Measurements from ENCODE around the gene UNC13D.

UNC13D gene

DNA sequence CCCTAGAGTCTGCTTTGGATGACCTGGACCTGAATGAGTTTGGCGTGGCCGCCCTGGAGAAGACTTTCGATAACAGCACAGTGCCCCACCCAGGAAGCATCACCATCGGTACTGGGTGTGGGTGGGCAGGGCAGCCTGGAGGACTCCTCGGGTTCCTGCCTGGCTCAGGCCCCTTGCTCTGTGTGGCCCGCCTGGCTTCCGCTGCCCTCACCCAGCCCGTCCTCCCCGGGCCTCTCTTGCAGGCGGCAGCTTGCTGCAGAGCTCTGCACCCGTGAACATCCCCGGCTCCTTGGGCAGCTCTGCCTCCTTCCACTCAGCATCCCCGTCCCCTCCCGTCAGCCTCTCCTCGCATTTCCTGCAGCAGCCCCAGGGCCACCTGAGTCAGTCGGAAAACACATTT is 24.5 kb downstream of the UNC13D start:
- no CpG with 5 or more reads among the region's 16 CpGs for WGBS (ENCODE audit: extremely low coverage, insufficient coverage, low lambda C conversion rate)
- peaks cover 16% of the 10 kb centered on the region for H3K36me3 ChIP-seq (ENCODE audit: control insufficient read depth, insufficient read depth, low read length)
- H3K4me3 ChIP-seq (ENCODE audit: low read length), result no peak overlapping the region

DNA sequence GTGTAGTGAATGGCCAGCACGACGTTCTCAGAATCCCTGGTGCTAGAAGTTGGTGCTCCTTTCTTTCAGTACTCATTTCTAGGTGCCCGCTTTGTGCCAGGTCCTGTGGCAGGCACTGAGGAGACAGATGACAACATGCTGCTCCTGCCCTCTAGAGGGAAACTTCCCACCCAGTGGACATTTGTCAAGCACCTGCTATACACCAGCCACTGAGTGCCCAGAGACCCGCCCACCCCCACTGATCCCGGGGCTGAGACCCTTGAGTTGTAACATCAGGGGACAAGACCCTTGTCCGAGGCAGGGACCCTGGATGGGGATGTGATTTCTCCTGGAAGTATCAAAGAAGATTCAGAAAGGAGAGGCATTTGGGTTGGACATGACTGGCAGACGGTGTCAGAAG is 25.1 kb downstream of the UNC13D start:
- H3K9ac ChIP-seq (ENCODE audit: low read length), result no peak overlapping the region
- H3K56ac ChIP-seq (ENCODE audit: low read length), result no peak overlapping the region
- no peaks in the 10 kb centered on the region for H3K27me3 ChIP-seq (ENCODE audit: insufficient read depth, low read length, poor library complexity)
- H3K79me2 ChIP-seq (ENCODE audit: control insufficient read depth, insufficient read depth, low read length), result no peaks in the 10 kb centered on the region
- H2BK5ac ChIP-seq (ENCODE audit: low read length), result no peak overlapping the region
- no peaks in the 10 kb centered on the region for H3K4me1 ChIP-seq (ENCODE audit: control insufficient read depth, low read depth, low read length)
- H4K5ac ChIP-seq (ENCODE audit: low read length), result no peak overlapping the region
- no peak overlapping the region for H3K23ac ChIP-seq (ENCODE audit: low read length)
- peaks cover 17% of the 10 kb centered on the region for H3K36me3 ChIP-seq (ENCODE audit: control insufficient read depth, insufficient read depth, low read length)
- no peak overlapping the region for H3K4ac ChIP-seq (ENCODE audit: low read depth, low read length)
- H2AK5ac ChIP-seq (ENCODE audit: low read length), result no peak overlapping the region
- no peak overlapping the region for H3K4me3 ChIP-seq (ENCODE audit: low read length)
- no peak overlapping the region for H2BK15ac ChIP-seq (replicated peaks; ENCODE audit: low read depth)
- H2BK120ac ChIP-seq (ENCODE audit: low read depth, low read length), result no peak overlapping the region
- no CpG with 5 or more reads among the region's 7 CpGs for WGBS (ENCODE audit: extremely low coverage, insufficient coverage, low lambda C conversion rate)
- H3K27ac ChIP-seq (ENCODE audit: low read depth, low read length), result no peak overlapping the region
- no peak for DNase-seq
- H4K8ac ChIP-seq (ENCODE audit: low read depth, low read length), result no peak overlapping the region
- no peaks in the 10 kb centered on the region for H3K79me1 ChIP-seq (ENCODE audit: low read length)
- no peak overlapping the region for H3K18ac ChIP-seq (ENCODE audit: low read length)
- no peak overlapping the region for H3K4me2 ChIP-seq (ENCODE audit: low read length)

More for the DNA sequence above, 24.5 kb downstream of the UNC13D start:
- Histone ChIP-seq H2BK15ac (replicated peaks; ENCODE audit: low read depth) (no peak overlapping the region), H3K4me2 (ENCODE audit: low read length) (no peak overlapping the region), H3K56ac (ENCODE audit: low read length) (no peak overlapping the region), H3K23ac (ENCODE audit: low read length) (no peak overlapping the region), H4K5ac (ENCODE audit: low read length) (no peak overlapping the region), H2BK120ac (ENCODE audit: low read depth, low read length) (no peak overlapping the region), H3K4me1 (ENCODE audit: control insufficient read depth, low read depth, low read length) (no peaks in the 10 kb centered on the region), H2AK5ac (ENCODE audit: low read length) (no peak overlapping the region), H3K27ac (ENCODE audit: low read depth, low read length) (no peak overlapping the region), H4K8ac (ENCODE audit: low read depth, low read length) (no peak overlapping the region), H3K18ac (ENCODE audit: low read length) (no peak overlapping the region), H3K9ac (ENCODE audit: low read length) (no peak overlapping the region), H3K79me2 (ENCODE audit: control insufficient read depth, insufficient read depth, low read length) (no peaks in the 10 kb centered on the region), H3K4ac (ENCODE audit: low read depth, low read length) (no peak overlapping the region), H3K27me3 (ENCODE audit: insufficient read depth, low read length, poor library complexity) (no peaks in the 10 kb centered on the region), H3K79me1 (ENCODE audit: low read length) (no peaks in the 10 kb centered on the region), H2BK5ac (ENCODE audit: low read length) (no peak overlapping the region)
- no peak for DNase-seq

GRCh38 chr17:75818326-75818885 is 25.8 kb downstream of the UNC13D start:
- no peak overlapping the region for H4K8ac ChIP-seq (ENCODE audit: low read depth, low read length)
- H3K18ac ChIP-seq (ENCODE audit: low read length), result no peak overlapping the region
- no peaks in the 10 kb centered on the region for H3K79me2 ChIP-seq (ENCODE audit: control insufficient read depth, insufficient read depth, low read length)
- H3K27ac ChIP-seq (ENCODE audit: low read depth, low read length), result no peak overlapping the region
- no peak overlapping the region for H3K4ac ChIP-seq (ENCODE audit: low read depth, low read length)
- no peak for DNase-seq
- no peak overlapping the region for H3K56ac ChIP-seq (ENCODE audit: low read length)
- no CpG with 5 or more reads among the region's 16 CpGs for WGBS (ENCODE audit: extremely low coverage, insufficient coverage, low lambda C conversion rate)
- no peak overlapping the region for H2BK120ac ChIP-seq (ENCODE audit: low read depth, low read length)
- peaks cover 20% of the 10 kb centered on the region for H3K36me3 ChIP-seq (ENCODE audit: control insufficient read depth, insufficient read depth, low read length)
- no peak overlapping the region for H2BK15ac ChIP-seq (replicated peaks; ENCODE audit: low read depth)
- H3K23ac ChIP-seq (ENCODE audit: low read length), result no peak overlapping the region
- H2BK5ac ChIP-seq (ENCODE audit: low read length), result no peak overlapping the region
- H3K27me3 ChIP-seq (ENCODE audit: insufficient read depth, low read length, poor library complexity), result no peaks in the 10 kb centered on the region
- no peak overlapping the region for H3K4me2 ChIP-seq (ENCODE audit: low read length)
- H3K9ac ChIP-seq (ENCODE audit: low read length), result no peak overlapping the region
- no peak overlapping the region for H3K4me3 ChIP-seq (ENCODE audit: low read length)
- H4K5ac ChIP-seq (ENCODE audit: low read length), result no peak overlapping the region
- H2AK5ac ChIP-seq (ENCODE audit: low read length), result no peak overlapping the region
- H3K4me1 ChIP-seq (ENCODE audit: control insufficient read depth, low read depth, low read length), result no peaks in the 10 kb centered on the region
- H3K79me1 ChIP-seq (ENCODE audit: low read length), result no peaks in the 10 kb centered on the region

- no peak overlapping the region for H3K4ac ChIP-seq (ENCODE audit: low read depth, low read length)
- H2BK15ac ChIP-seq (replicated peaks; ENCODE audit: low read depth), result no peak overlapping the region
- no peak overlapping the region for H3K56ac ChIP-seq (ENCODE audit: low read length)
- H3K27me3 ChIP-seq (ENCODE audit: insufficient read depth, low read length, poor library complexity), result no peaks in the 10 kb centered on the region
- H4K5ac ChIP-seq (ENCODE audit: low read length), result no peak overlapping the region
- H2AK5ac ChIP-seq (ENCODE audit: low read length), result no peak overlapping the region
- no peak overlapping the region for H3K4me2 ChIP-seq (ENCODE audit: low read length)
- no peaks in the 10 kb centered on the region for H3K79me2 ChIP-seq (ENCODE audit: control insufficient read depth, insufficient read depth, low read length)
- no peak overlapping the region for H2BK5ac ChIP-seq (ENCODE audit: low read length)
- WGBS (ENCODE audit: extremely low coverage, insufficient coverage, low lambda C conversion rate), result no CpG with 5 or more reads among the region's 6 CpGs
- no peak overlapping the region for H3K27ac ChIP-seq (ENCODE audit: low read depth, low read length)
- no peaks in the 10 kb centered on the region for H3K79me1 ChIP-seq (ENCODE audit: low read length)
- H3K36me3 ChIP-seq (ENCODE audit: control insufficient read depth, insufficient read depth, low read length), result peaks cover 25% of the 10 kb centered on the region
- no peaks in the 10 kb centered on the region for H3K4me1 ChIP-seq (ENCODE audit: control insufficient read depth, low read depth, low read length)
- H3K9ac ChIP-seq (ENCODE audit: low read length), result no peak overlapping the region
- DNase-seq, result no peak
- H4K8ac ChIP-seq (ENCODE audit: low read depth, low read length), result no peak overlapping the region
- no peak overlapping the region for H3K18ac ChIP-seq (ENCODE audit: low read length)
- no peak overlapping the region for H2BK120ac ChIP-seq (ENCODE audit: low read depth, low read length)
- no peak overlapping the region for H3K4me3 ChIP-seq (ENCODE audit: low read length)
- no peak overlapping the region for H3K23ac ChIP-seq (ENCODE audit: low read length)
Measured at GRCh38 chr17:75817571-75817970, 26.6 kb downstream of the UNC13D start.

GRCh38 chr17:75816693-75817092 is 27.5 kb downstream of the UNC13D start:
- Histone ChIP-seq H3K27me3 (ENCODE audit: insufficient read depth, low read length, poor library complexity) (no peaks in the 10 kb centered on the region), H2BK120ac (ENCODE audit: low read depth, low read length) (no peak overlapping the region), H3K79me2 (ENCODE audit: control insufficient read depth, insufficient read depth, low read length) (no peaks in the 10 kb centered on the region), H3K4ac (ENCODE audit: low read depth, low read length) (no peak overlapping the region), H4K8ac (ENCODE audit: low read depth, low read length) (no peak overlapping the region), H3K27ac (ENCODE audit: low read depth, low read length) (no peak overlapping the region), H3K36me3 (ENCODE audit: control insufficient read depth, insufficient read depth, low read length) (peaks cover 25% of the 10 kb centered on the region), H3K4me3 (ENCODE audit: low read length) (no peak overlapping the region), H2BK15ac (replicated peaks; ENCODE audit: low read depth) (no peak overlapping the region), H3K4me2 (ENCODE audit: low read length) (no peak overlapping the region), H2AK5ac (ENCODE audit: low read length) (no peak overlapping the region), H4K5ac (ENCODE audit: low read length) (no peak overlapping the region), H3K4me1 (ENCODE audit: control insufficient read depth, low read depth, low read length) (no peaks in the 10 kb centered on the region), H3K56ac (ENCODE audit: low read length) (no peak overlapping the region), H3K23ac (ENCODE audit: low read length) (no peak overlapping the region), H3K9ac (ENCODE audit: low read length) (no peak overlapping the region), H3K18ac (ENCODE audit: low read length) (no peak overlapping the region), H2BK5ac (ENCODE audit: low read length) (no peak overlapping the region), H3K79me1 (ENCODE audit: low read length) (no peaks in the 10 kb centered on the region)
- DNase-seq, result no peak
- WGBS (ENCODE audit: extremely low coverage, insufficient coverage, low lambda C conversion rate), result no CpG with 5 or more reads among the region's 9 CpGs

DNA sequence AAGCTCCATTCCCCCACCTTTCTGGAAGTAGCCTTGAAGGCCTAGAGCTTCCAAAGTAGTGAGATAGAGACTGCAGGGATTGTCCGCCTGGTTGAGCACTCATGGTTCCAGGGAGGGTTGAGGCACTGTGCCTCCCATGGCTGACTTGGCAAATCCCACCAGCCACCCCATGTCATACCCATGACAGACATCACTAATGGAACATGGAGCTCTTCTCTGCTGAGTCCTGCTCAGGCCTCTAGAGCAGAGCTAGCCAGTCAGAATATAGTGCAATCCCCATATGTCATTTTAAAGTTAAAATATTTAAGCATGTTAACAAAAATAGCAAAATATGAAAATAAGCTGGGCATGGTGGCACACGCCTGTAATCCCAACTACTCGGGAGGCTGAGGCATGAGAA is 28.8 kb downstream of the UNC13D start:
- no peak overlapping the region for H2BK120ac ChIP-seq (ENCODE audit: low read depth, low read length)
- no peak overlapping the region for H3K4me3 ChIP-seq (ENCODE audit: low read length)
- H4K5ac ChIP-seq (ENCODE audit: low read length), result no peak overlapping the region
- DNase-seq, result no peak
- no peak overlapping the region for H3K9ac ChIP-seq (ENCODE audit: low read length)
- H3K27me3 ChIP-seq (ENCODE audit: insufficient read depth, low read length, poor library complexity), result no peaks in the 10 kb centered on the region
- no peak overlapping the region for H2BK15ac ChIP-seq (replicated peaks; ENCODE audit: low read depth)
- H4K8ac ChIP-seq (ENCODE audit: low read depth, low read length), result no peak overlapping the region
- no peaks in the 10 kb centered on the region for H3K79me2 ChIP-seq (ENCODE audit: control insufficient read depth, insufficient read depth, low read length)
- no CpG with 5 or more reads among the region's 3 CpGs for WGBS (ENCODE audit: extremely low coverage, insufficient coverage, low lambda C conversion rate)
- H3K23ac ChIP-seq (ENCODE audit: low read length), result no peak overlapping the region
- peaks cover 24% of the 10 kb centered on the region for H3K36me3 ChIP-seq (ENCODE audit: control insufficient read depth, insufficient read depth, low read length)
- H3K56ac ChIP-seq (ENCODE audit: low read length), result no peak overlapping the region
- H2BK5ac ChIP-seq (ENCODE audit: low read length), result no peak overlapping the region
- H3K79me1 ChIP-seq (ENCODE audit: low read length), result no peaks in the 10 kb centered on the region
- H3K4me2 ChIP-seq (ENCODE audit: low read length), result no peak overlapping the region
- H3K18ac ChIP-seq (ENCODE audit: low read length), result no peak overlapping the region
- H2AK5ac ChIP-seq (ENCODE audit: low read length), result no peak overlapping the region
- no peaks in the 10 kb centered on the region for H3K4me1 ChIP-seq (ENCODE audit: control insufficient read depth, low read depth, low read length)
- no peak overlapping the region for H3K27ac ChIP-seq (ENCODE audit: low read depth, low read length)
- no peak overlapping the region for H3K4ac ChIP-seq (ENCODE audit: low read depth, low read length)

Measured in mesendoderm (in vitro differentiated cells).